Measurements from ENCODE around the gene KANTR.
"Not testable (repeated sequence)": the region's sequence is repeated elsewhere in the genome, so short reads cannot be mapped to it uniquely, and the experiment has no call there.

The KANTR gene

GRCh38 chrX:53133400-53133799, 39.5 kb downstream of the KANTR start:
- no peak for DNase-seq

DNA sequence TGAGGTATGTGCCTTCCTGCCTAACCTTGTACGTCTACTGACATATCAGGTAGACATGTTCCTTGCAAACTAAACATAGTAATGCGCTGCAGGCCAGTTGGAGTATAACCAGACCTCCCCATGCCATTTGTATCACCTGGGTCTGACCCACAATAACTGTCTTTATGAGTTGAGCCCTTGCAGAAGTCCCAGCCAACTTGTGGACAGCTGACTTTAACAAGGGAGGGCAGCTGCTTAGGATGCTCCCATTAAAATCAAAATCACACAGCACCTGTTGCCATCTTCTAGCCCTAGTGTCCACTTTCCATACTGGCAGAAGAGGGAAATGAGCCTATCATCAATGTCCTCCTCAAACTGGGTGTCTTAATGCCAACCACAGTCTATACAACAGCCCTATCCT, 41.6 kb downstream of the KANTR start:
- no peak for DNase-seq

GRCh38 chrX:53153581-53153980, 59.6 kb downstream of the KANTR start:
- no peak for DNase-seq

DNA sequence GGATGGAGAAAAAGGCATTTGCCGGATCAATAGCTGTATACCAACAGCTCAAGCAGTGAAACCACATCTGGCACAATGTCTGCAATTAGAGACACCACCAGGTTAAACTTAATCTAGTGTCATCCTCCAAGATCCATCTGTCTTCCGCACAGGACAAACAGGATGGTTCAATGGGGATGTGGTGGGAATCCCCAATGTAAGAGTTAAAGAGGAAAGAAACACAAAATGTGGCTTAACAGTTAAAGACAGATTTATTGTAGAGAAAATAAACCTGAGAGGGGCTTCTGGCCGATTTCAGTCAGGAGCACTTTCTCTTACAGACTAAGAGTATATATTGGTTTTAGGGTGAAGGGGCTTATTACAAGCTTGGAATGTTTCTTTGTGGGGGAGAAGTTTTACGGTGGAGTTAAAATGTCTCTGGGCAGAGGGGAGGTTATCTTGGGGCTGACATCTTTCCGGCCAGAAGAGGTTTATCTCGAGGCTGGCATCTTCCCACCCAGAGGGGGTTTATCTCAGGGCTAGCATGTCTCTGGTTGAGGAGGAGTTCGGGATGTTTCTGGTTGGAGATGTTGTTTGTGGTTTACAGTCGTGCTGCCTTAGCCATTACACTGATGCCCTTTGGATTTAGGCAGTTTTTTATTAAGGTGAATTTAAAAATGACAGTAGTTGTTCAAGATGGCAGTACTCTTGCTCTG, 61.7 kb downstream of the KANTR start:
- DNase-seq, result no peak

DNA sequence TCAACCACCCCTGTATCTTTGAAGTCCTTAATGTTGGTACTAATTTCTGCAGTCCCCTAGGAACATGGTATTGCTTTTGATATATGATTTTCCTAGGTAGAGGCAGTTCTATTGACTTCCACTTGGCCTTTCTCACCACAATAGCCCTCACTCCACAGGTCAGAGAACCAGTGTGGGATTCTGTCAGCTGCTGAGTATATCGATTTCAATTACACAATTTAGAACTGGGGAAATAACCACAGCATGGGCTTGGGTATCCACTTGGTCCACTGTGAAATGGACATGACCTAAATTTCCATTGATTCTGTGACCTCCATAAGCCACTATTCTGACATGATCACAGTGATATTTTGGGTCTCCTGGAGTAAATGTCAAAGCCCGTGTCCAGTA, 62.3 kb downstream of the KANTR start:
- no peak for DNase-seq

GRCh38 chrX:53159184-53159583, 65.2 kb downstream of the KANTR start:
- DNase-seq, result no peak

- DNase-seq, result no peak
Observed at GRCh38 chrX:53160297-53160983, 66.5 kb downstream of the KANTR start.

DNA sequence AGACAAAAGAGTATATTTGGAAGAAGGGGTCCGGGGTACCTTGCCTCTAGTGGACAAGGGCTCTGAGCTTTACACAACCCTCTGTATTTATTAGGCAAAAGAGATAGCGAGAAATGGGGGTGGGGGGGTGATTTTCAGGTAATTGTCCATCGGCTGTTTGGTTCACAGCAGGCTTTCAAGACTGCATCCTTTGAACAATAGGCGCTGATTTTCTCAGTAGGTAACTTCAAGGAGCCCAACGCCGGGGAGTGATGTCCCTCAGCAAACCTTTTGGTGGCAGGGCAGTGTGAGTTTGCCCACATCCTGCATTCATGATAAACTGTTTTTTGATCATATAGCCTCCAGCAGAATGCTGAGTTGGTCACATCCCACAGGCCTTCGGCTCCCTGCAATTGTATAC, 69.5 kb downstream of the KANTR start:
- DNase-seq, result no peak

- not testable (repeated sequence) for DNase-seq
Observed at GRCh38 chrX:53164566-53164965, 70.6 kb downstream of the KANTR start.

- DNase-seq, result no peak
Observed at GRCh38 chrX:53166103-53166502, 72.2 kb downstream of the KANTR start.

DNA sequence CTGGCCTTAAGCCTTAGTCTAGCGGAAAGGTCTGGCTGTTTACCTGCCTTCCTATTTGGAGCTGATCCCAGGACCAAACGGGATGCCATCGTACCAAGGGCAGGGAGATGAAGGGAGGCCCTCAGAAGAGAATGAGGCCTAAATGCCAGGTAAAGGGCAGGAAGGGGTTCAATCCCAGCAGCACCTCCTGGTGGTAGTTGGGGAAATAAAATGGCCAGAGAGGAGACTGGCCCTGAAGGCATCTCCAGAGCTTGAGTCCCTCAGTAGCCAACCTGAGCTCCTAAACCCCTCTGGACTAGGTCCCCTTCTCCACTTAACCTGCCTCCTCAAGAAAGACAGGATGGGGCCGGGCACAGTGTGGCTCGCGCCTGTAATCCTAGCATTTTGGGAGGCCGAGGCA, 77.4 kb downstream of the KANTR start:
- no peak for DNase-seq

All from NCI-H526 treated with DMSO at 0.1 percent for 48 hours (cell line).